Activated CD8-positive, alpha-beta T cell treated with anti-CD3 and anti-CD28 coated beads for 36 hours (primary cell): ENCODE data around the gene TIRAP. TPM values are rescaled to one million over a fixed set of nuclear protein-coding genes. Genes with fewer than 3 reads are reported as not detected.

Source experiments
- ATAC-seq: fragments of 200-7000 bp; cut with Tn5 transposase; one replicate; pipeline ENCODE4 v1.10.0; 2021; ENCODE audit warnings: mild to moderate bottlenecking, moderate library complexity
- CTCF ChIA-PET: fragments of 350-600 bp; sonication (Branson Sonifier 250); formaldehyde crosslinking; loops from one replicate; lab custom pipeline; 2021; ENCODE audit warnings: antibody characterized with exemption; lab: Charles Lee
- POLR2A ChIA-PET: fragments of 350-600 bp; sonication (Branson Sonifier 250); formaldehyde crosslinking; loops from one replicate; lab custom pipeline; 2021; ENCODE audit warnings: antibody characterized with exemption; lab: Charles Lee
- DNase-seq: peaks from one replicate; pipeline ENCODE4 v3.0.0-alpha.2; 2020
- H3K27ac Mint-ChIP-seq: one replicate; pipeline ENCODE4 v1.8.0; 2021; ENCODE audit warnings: mild to moderate bottlenecking, mixed read lengths
- H3K27me3 Mint-ChIP-seq: one replicate; pipeline ENCODE4 v1.8.0; 2021; ENCODE audit warnings: mixed read lengths
- H3K36me3 Mint-ChIP-seq: one replicate; pipeline ENCODE4 v1.8.0; 2021; ENCODE audit warnings: low read depth, mixed read lengths
- H3K4me1 Mint-ChIP-seq: one replicate; pipeline ENCODE4 v1.8.0; 2021; ENCODE audit warnings: low read depth, mixed read lengths
- H3K4me3 Mint-ChIP-seq: one replicate; pipeline ENCODE4 v1.8.0; 2021; ENCODE audit warnings: mild to moderate bottlenecking, moderate library complexity, mixed read lengths
- H3K9me3 Mint-ChIP-seq: one replicate; pipeline ENCODE4 v1.8.0; 2021; ENCODE audit warnings: mixed read lengths
- CTCF ChIP-seq: fragments of 200-600 bp; IDR thresholded peaks from one replicate; pipeline ENCODE4 v1.8.0; 2022; ENCODE audit warnings: antibody characterized with exemption, mild to moderate bottlenecking
- intact Hi-C: fragments of 100-400 bp; cut with micrococcal nuclease; formaldehyde crosslinking; loops from one replicate; pipeline ENCODE4 v1.10.0; 2022
- total RNA-seq, 2 experiments: library from RNA; stranded (reverse); gene quantifications; one replicate each; pipeline ENCODE4 v1.2.3, GENCODE V29; 2021

TIRAP gene
- total RNA-seq, 2 experiments from 2014 or later = 4.6 to 4.9 TPM

DNA sequence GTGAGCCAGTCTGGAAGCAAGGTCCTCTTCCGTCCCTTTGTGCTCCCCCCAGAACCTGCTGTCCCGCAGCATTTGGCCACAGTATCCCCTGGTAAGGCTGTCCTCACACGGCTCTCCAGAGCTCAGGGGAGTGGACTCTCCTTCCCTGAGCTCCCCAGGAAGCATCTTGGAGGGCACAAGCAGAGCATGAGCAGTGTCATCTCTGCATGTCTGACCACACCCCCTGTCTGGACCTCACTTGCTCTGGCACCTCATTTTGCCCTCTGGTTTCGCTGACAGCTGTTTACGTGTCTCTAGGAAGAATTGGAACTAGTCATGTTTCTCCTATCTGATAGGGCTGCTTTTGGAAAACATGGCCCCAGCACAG lies 36.5 kb downstream of the TIRAP start:
- H3K27me3 Mint-ChIP-seq = no peaks in the 10 kb centered on the region
- H3K9me3 Mint-ChIP-seq = peaks cover 5% of the 10 kb centered on the region
- no peak for TF ChIP-seq CTCF
- ChIA-PET POLR2A (interaction anchor here (1.0 to 3.2 kb wide), 6 partner anchors 10 to 37 kb away, joined by 4 to 13 read pairs (median 8); partner anchors contain the start of genes DCPS and ST3GAL4), CTCF (interaction anchor here (1.5 to 5.3 kb wide), 5 partner anchors 9 to 161 kb away, joined by 4 to 35 read pairs (median 6); no protein-coding TSS in a partner anchor)
- H3K4me3 Mint-ChIP-seq = no peak overlapping the region
- intact Hi-C loops = loop anchor here (5.0 to 10.0 kb wide), 2 partner anchors 33 to 95 kb away; no protein-coding TSS in a partner anchor
- ATAC-seq = no peak
- DNase-seq = no peak
- H3K4me1 Mint-ChIP-seq = peaks cover 32% of the 10 kb centered on the region
- H3K27ac Mint-ChIP-seq = peak overlapping the region; percentile 87
- H3K36me3 Mint-ChIP-seq = peaks cover 21% of the 10 kb centered on the region

- CTCF ChIA-PET = no interaction called here
These were observed 40.1 kb downstream of the TIRAP start for GRCh38 chr11:126322996-126323395.

GRCh38 chr11:126327281-126328000 lies 44.5 kb downstream of the TIRAP start:
- ATAC-seq (no peak), DNase-seq (no peak)
- Mint-ChIP-seq H3K27me3 (no peaks in the 10 kb centered on the region), H3K9me3 (no peaks in the 10 kb centered on the region), H3K36me3 (peaks cover 4% of the 10 kb centered on the region), H3K4me3 (no peak overlapping the region), H3K4me1 (peaks cover 14% of the 10 kb centered on the region), H3K27ac (peak overlapping the region; percentile 48)
- no peak for TF ChIP-seq CTCF
- CTCF ChIA-PET = interaction anchor here (1.9 kb wide), 1 partner anchor 9 kb away, joined by 5 read pairs; no protein-coding TSS in a partner anchor
- intact Hi-C loops = no loop called here
- POLR2A ChIA-PET = interaction anchor here (2.5 kb wide), 1 partner anchor 8 kb away, joined by 10 read pairs; no protein-coding TSS in a partner anchor

More at GRCh38 chr11:126322996-126323395, 40.1 kb downstream of the TIRAP start:
- TF ChIP-seq CTCF = no peak
- intact Hi-C loops = no loop called here
- no peak for ATAC-seq
- POLR2A ChIA-PET = interaction anchor here (0.6 kb wide), 1 partner anchor 17 kb away, joined by 3 read pairs; no protein-coding TSS in a partner anchor
- Mint-ChIP-seq H3K36me3 (peaks cover 3% of the 10 kb centered on the region), H3K4me3 (no peak overlapping the region), H3K9me3 (no peaks in the 10 kb centered on the region), H3K4me1 (peaks cover 20% of the 10 kb centered on the region), H3K27ac (no peak overlapping the region), H3K27me3 (no peaks in the 10 kb centered on the region)
- no peak for DNase-seq

DNA sequence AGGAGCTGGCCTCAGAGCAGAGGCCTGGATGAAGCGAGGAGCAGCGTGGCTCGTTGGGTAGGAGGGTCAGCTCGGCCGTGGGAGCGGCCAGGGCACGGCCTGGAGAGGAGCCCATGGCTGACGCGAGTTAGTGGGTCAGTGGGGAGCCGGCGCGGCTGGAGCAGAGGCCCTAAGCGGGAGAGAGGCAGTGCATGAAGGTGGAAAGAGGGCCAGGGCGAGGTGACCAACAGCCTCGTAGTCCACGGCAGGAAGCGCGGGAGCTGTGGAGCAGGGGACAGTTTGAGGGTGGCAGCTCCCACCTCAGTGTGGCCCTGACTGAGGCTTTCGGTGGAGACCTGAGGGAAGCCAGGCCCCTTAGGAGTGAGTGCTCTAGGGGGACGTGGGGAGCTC lies 45.1 kb downstream of the TIRAP start:
- Mint-ChIP-seq H3K27ac (no peak overlapping the region), H3K4me3 (no peak overlapping the region), H3K4me1 (peaks cover 17% of the 10 kb centered on the region), H3K36me3 (peaks cover 4% of the 10 kb centered on the region), H3K27me3 (no peaks in the 10 kb centered on the region), H3K9me3 (no peaks in the 10 kb centered on the region)
- ATAC-seq (no peak), DNase-seq (no peak)
- POLR2A ChIA-PET = interaction anchor here (1.4 to 2.5 kb wide), 2 partner anchors 9 to 29 kb away, joined by 4 to 10 read pairs; no protein-coding TSS in a partner anchor
- no peak for TF ChIP-seq CTCF
- intact Hi-C loops = no loop called here
- CTCF ChIA-PET = interaction anchor here (1.9 kb wide), 1 partner anchor 9 kb away, joined by 5 read pairs; no protein-coding TSS in a partner anchor

DNA sequence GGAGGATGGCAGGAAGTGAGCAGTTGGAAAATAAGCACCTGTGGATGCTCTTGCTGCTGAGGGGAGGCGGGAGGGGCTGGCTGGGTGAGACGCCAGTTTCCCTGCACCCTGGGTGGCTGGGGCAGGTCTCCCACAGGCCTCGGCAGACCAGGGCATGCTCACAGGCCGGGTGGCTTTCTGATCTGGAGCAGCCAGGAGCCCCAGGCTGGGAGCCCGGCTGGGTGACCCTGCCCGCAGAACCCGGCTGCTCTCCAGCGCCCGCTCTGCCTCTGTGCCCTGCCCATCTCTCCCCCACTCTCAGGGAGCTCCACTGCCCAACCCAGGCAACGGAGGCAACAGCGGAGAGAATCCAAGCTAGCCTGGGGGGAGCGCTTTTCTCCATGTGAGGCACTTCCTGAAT lies 45.6 kb downstream of the TIRAP start:
- no peak for DNase-seq
- Mint-ChIP-seq H3K27ac (no peak overlapping the region), H3K4me3 (no peak overlapping the region), H3K36me3 (peaks cover 3% of the 10 kb centered on the region), H3K4me1 (peaks cover 17% of the 10 kb centered on the region), H3K9me3 (no peaks in the 10 kb centered on the region), H3K27me3 (no peaks in the 10 kb centered on the region)
- intact Hi-C loops = no loop called here
- no peak for TF ChIP-seq CTCF
- no peak for ATAC-seq
- POLR2A ChIA-PET = interaction anchor here (1.4 to 2.5 kb wide), 2 partner anchors 9 to 28 kb away, joined by 4 to 10 read pairs; no protein-coding TSS in a partner anchor
- CTCF ChIA-PET = interaction anchor here (0.9 to 2.4 kb wide), 3 partner anchors 10 to 18 kb away, joined by 3 to 6 read pairs (median 5); no protein-coding TSS in a partner anchor
